H9 (cell line): ENCODE results near the gene ASXL1. TPM values are rescaled to one million over a fixed set of nuclear protein-coding genes. Genes with fewer than 3 reads are reported as not detected.

ENCODE experiments used
- DNase-seq: peaks from one replicate; pipeline ENCODE4 v3.0.0-alpha.2; 2017
- H2AFZ ChIP-seq: one replicate; pipeline ENCODE4 v1.6.1; 2013; ENCODE audit warnings: mild to moderate bottlenecking, low read length, control low read depth, moderate library complexity
- H2AK5ac ChIP-seq: 2 replicates; pipeline ENCODE4 v1.6.1; 2013; ENCODE audit warnings: low read length, control low read depth, mixed read lengths; ENCODE audit not compliant: insufficient read length
- H2BK120ac ChIP-seq: one replicate; pipeline ENCODE4 v1.6.1; 2013; ENCODE audit warnings: low read depth, mild to moderate bottlenecking, low read length, control low read depth, inconsistent platforms; ENCODE audit not compliant: poor library complexity, severe bottlenecking
- H2BK12ac ChIP-seq: 2 replicates; pipeline ENCODE4 v1.6.1; 2013; ENCODE audit warnings: low read length, control low read depth, mixed read lengths, low read depth; ENCODE audit not compliant: insufficient read length
- H2BK15ac ChIP-seq: 2 replicates; pipeline ENCODE4 v1.6.1; 2013; ENCODE audit warnings: low read depth, low read length, control low read depth
- H2BK20ac ChIP-seq: one replicate; pipeline ENCODE4 v1.6.1; 2013; ENCODE audit warnings: low read depth, mild to moderate bottlenecking, low read length, control low read depth, inconsistent platforms; ENCODE audit not compliant: poor library complexity, severe bottlenecking
- H2BK5ac ChIP-seq: 2 replicates; pipeline ENCODE4 v1.6.1; 2013; ENCODE audit warnings: low read length, control low read depth, mixed read lengths; ENCODE audit not compliant: insufficient read length
- H3K14ac ChIP-seq: 2 replicates; pipeline ENCODE4 v1.6.1; 2013; ENCODE audit warnings: low read length, control low read depth; ENCODE audit not compliant: insufficient read depth
- H3K18ac ChIP-seq: 2 replicates; pipeline ENCODE4 v1.6.1; 2013; ENCODE audit warnings: low read depth, mild to moderate bottlenecking, mixed read lengths, low read length, control low read depth; ENCODE audit not compliant: insufficient read length
- H3K23ac ChIP-seq: 2 replicates; pipeline ENCODE4 v1.6.1; 2013; ENCODE audit warnings: low read length, control low read depth, mixed read lengths, low read depth; ENCODE audit not compliant: insufficient read length
- H3K23me2 ChIP-seq: 2 replicates; pipeline ENCODE4 v1.6.1; 2013; ENCODE audit warnings: low read depth, mild to moderate bottlenecking, mixed read lengths, low read length, control low read depth; ENCODE audit not compliant: insufficient read length, poor library complexity, severe bottlenecking
- H3K27ac ChIP-seq: 2 replicates; pipeline ENCODE4 v1.5.1; 2013; ENCODE audit warnings: low read length, control low read depth, mixed read lengths, low read depth; ENCODE audit not compliant: insufficient read length
- H3K27me3 ChIP-seq: 2 replicates; pipeline ENCODE4 v1.6.1; 2013; ENCODE audit warnings: low read length, control low read depth, inconsistent platforms; ENCODE audit not compliant: insufficient read depth
- H3K4ac ChIP-seq: 2 replicates; pipeline ENCODE4 v1.6.1; 2013; ENCODE audit warnings: low read depth, mild to moderate bottlenecking, control low read depth, inconsistent platforms, low read length, moderate library complexity
- H3K4me1 ChIP-seq: 2 replicates; pipeline ENCODE4 v1.6.1; 2013; ENCODE audit warnings: low read length, control low read depth, inconsistent platforms; ENCODE audit not compliant: insufficient read depth
- H3K4me2 ChIP-seq: 2 replicates; pipeline ENCODE4 v1.6.1; 2013; ENCODE audit warnings: low read length, control low read depth, mixed read lengths; ENCODE audit not compliant: insufficient read length, insufficient read depth
- H3K56ac ChIP-seq: 2 replicates; pipeline ENCODE4 v1.6.1; 2013; ENCODE audit warnings: low read depth, mild to moderate bottlenecking, mixed read lengths, low read length, control low read depth; ENCODE audit not compliant: insufficient read length
- H3K79me1 ChIP-seq: 2 replicates; pipeline ENCODE4 v1.6.1; 2013; ENCODE audit warnings: low read depth, mild to moderate bottlenecking, moderate library complexity, low read length, control low read depth, inconsistent platforms; ENCODE audit not compliant: insufficient read depth, poor library complexity, severe bottlenecking
- H3K79me2 ChIP-seq: 2 replicates; pipeline ENCODE4 v1.6.1; 2013; ENCODE audit warnings: low read length, control low read depth, inconsistent platforms; ENCODE audit not compliant: insufficient read depth
- H3K9ac ChIP-seq: 2 replicates; pipeline ENCODE4 v1.6.1; 2013; ENCODE audit warnings: low read length, control low read depth, mixed read lengths; ENCODE audit not compliant: insufficient read length; ENCODE audit errors: extremely low read depth
- H3K9me3 ChIP-seq: one replicate; pipeline ENCODE4 v1.6.1; 2013; ENCODE audit warnings: low read depth, low read length, inconsistent platforms; ENCODE audit not compliant: control insufficient read depth
- H3T11ph ChIP-seq: one replicate; pipeline ENCODE4 v1.6.1; 2013; ENCODE audit warnings: mild to moderate bottlenecking, low read length, control low read depth, inconsistent platforms
- H4K20me1 ChIP-seq: one replicate; pipeline ENCODE4 v1.6.1; 2013; ENCODE audit not compliant: control insufficient read depth, insufficient read length, insufficient read depth
- H4K5ac ChIP-seq: 2 replicates; pipeline ENCODE4 v1.6.1; 2013; ENCODE audit warnings: low read depth, mild to moderate bottlenecking, mixed read lengths, low read length, control low read depth; ENCODE audit not compliant: insufficient read length
- H4K8ac ChIP-seq: replicated peaks from 2 replicates; pipeline ENCODE4 v1.6.1; 2013; ENCODE audit warnings: low read length, control low read depth, mixed read lengths, low read depth; ENCODE audit not compliant: insufficient read length
- H4K91ac ChIP-seq: 2 replicates; pipeline ENCODE4 v1.6.1; 2013; ENCODE audit warnings: low read depth, mild to moderate bottlenecking, moderate library complexity, mixed read lengths, low read length, control low read depth; ENCODE audit not compliant: insufficient read length
- H3K27ac Mint-ChIP-seq, 3 experiments: 2 replicates in 2 of 3; 3 replicates in 1 of 3; pipeline ENCODE4 v1.8.0; 2020 to 2021; ENCODE audit warnings: mixed read lengths in 3 of 3, mild to moderate bottlenecking in 1 of 3, moderate library complexity in 1 of 3
- H3K27me3 Mint-ChIP-seq: 2 replicates; pipeline ENCODE4 v1.8.0; 2021; ENCODE audit warnings: low read depth, mild to moderate bottlenecking, moderate library complexity, mixed read lengths
- H3K36me3 Mint-ChIP-seq, 3 experiments: 2 replicates in 2 of 3; 3 replicates in 1 of 3; pipeline ENCODE4 v1.8.0; 2020 to 2021; ENCODE audit warnings: low read depth in 3 of 3, mixed read lengths in 3 of 3; ENCODE audit not compliant: insufficient read depth in 1 of 3
- H3K4me1 Mint-ChIP-seq, 2 experiments: 2 replicates each; pipeline ENCODE4 v1.8.0; 2020; ENCODE audit warnings: mixed read lengths in 2 of 2
- H3K4me3 Mint-ChIP-seq, 2 experiments: 2 replicates in 1 of 2; 3 replicates in 1 of 2; pipeline ENCODE4 v1.8.0; 2020 to 2021; ENCODE audit warnings: mild to moderate bottlenecking in 2 of 2, mixed read lengths in 2 of 2, moderate library complexity in 1 of 2
- H3K9me3 Mint-ChIP-seq, 2 experiments: 2 replicates in 1 of 2; 3 replicates in 1 of 2; pipeline ENCODE4 v1.8.0; 2020; ENCODE audit warnings: mild to moderate bottlenecking in 2 of 2, mixed read lengths in 2 of 2, moderate library complexity in 1 of 2
- CTCF ChIP-seq: fragments of 200-600 bp; sonication (generic); conservative IDR thresholded peaks from 3 replicates; pipeline ENCODE4 v1.8.0; 2021; ENCODE audit warnings: antibody characterized with exemption, mild to moderate bottlenecking
- WGBS: extraction: QIAGEN DNeasy Blood & Tissue Kit; methylation state at CpG from one replicate; pipeline ENCODE4 v1.1.7; 2013; ENCODE audit warnings: missing lambda C conversion rate, low lambda C conversion rate, mixed read lengths; ENCODE audit not compliant: insufficient read length; ENCODE audit errors: extremely low coverage; 5-methylcytosine and 5-hydroxymethylcytosine counted together
- total RNA-seq: library from RNA; stranded (reverse); gene quantifications from 2 replicates; pipeline ENCODE4 v1.2.1, GENCODE V29; 2021

The ASXL1 gene
- total RNA-seq, 1 experiment from 2014 or later: 39.5 TPM

GRCh38 chr20:32484225-32484957 is 126.3 kb downstream of the ASXL1 start:
- Histone ChIP-seq H2BK5ac (no peak overlapping the region), H4K91ac (no peak overlapping the region), H4K20me1 (no peaks in the 10 kb centered on the region), H2BK15ac (no peak overlapping the region), H3K79me2 (peaks cover 17% of the 10 kb centered on the region; the same call in 1 of the 2 replicates), H3K18ac (peak overlapping the region; percentile 92), H3T11ph (no peak overlapping the region), H3K23ac (no peak overlapping the region), H2BK12ac (no peak overlapping the region), H3K14ac (peak overlapping the region; percentile 98), H3K23me2 (peaks cover 12% of the 10 kb centered on the region), H4K8ac (no peak overlapping the region), H2BK120ac (peak overlapping the region; percentile 58), H3K4me1 (peaks cover 8% of the 10 kb centered on the region; the same call in 1 of the 2 replicates), H2AFZ (no peak overlapping the region), H2AK5ac (no peak overlapping the region), H3K27ac (no peak overlapping the region), H3K27me3 (no peaks in the 10 kb centered on the region), H3K9ac (peak overlapping the region; percentile 71), H4K5ac (no peak overlapping the region), H3K79me1 (peaks cover 2% of the 10 kb centered on the region), H3K56ac (no peak overlapping the region), H3K4me2 (peak overlapping the region; percentile 89), H3K4ac (no peak overlapping the region; the same call in 1 of the 2 replicates), H3K9me3 (no peaks in the 10 kb centered on the region), H2BK20ac (no peak overlapping the region)
- peaks cover 0 to 2% (median 0%) of the 10 kb centered on the region in 3 experiments; a peak in 2 of 7 replicates for H3K36me3 Mint-ChIP-seq
- DNase-seq: peak; percentile 66
- WGBS: no CpG with 5 or more reads among the region's 74 CpGs
- H3K4me3 Mint-ChIP-seq: peak overlapping the region; percentile 63 to 85
- peak overlapping the region in 1 of 3 experiments; percentile 68; a peak in 1 of 7 replicates for H3K27ac Mint-ChIP-seq
- TF ChIP-seq CTCF: no peak
- H3K27me3 Mint-ChIP-seq: peaks cover 34% of the 10 kb centered on the region
- peaks cover 35 to 38% of the 10 kb centered on the region in 2 experiments for H3K4me1 Mint-ChIP-seq
- H3K9me3 Mint-ChIP-seq: peaks cover 2 to 3% of the 10 kb centered on the region in 2 experiments; a peak in 3 of 5 replicates
